Thyroid gland (tissue), 4 donors: ENCODE data around the gene GJC2.

Experiments
- POLR2A ChIP-seq, 2 donors: fragments of 450-650 bp; IDR thresholded peaks; one replicate each; pipeline ENCODE4 v1.6.1; 2017; ENCODE audit warnings: antibody characterized with exemption in 2 of 2, mild to moderate bottlenecking in 2 of 2, moderate library complexity in 1 of 2
- TF ChIP-seq, protein P1 (sequence below), 6 experiments: fragments of 200-600 bp in 3 of 6; fragments of 450-650 bp in 3 of 6; sonication (generic) in 3 of 6; IDR thresholded peaks; one replicate each; pipeline ENCODE4 v1.5.1; 2016 to 2019; ENCODE audit warnings: antibody characterized with exemption in 6 of 6, mild to moderate bottlenecking in 2 of 6, inconsistent platforms in 1 of 6, moderate library complexity in 1 of 6

DNA sequence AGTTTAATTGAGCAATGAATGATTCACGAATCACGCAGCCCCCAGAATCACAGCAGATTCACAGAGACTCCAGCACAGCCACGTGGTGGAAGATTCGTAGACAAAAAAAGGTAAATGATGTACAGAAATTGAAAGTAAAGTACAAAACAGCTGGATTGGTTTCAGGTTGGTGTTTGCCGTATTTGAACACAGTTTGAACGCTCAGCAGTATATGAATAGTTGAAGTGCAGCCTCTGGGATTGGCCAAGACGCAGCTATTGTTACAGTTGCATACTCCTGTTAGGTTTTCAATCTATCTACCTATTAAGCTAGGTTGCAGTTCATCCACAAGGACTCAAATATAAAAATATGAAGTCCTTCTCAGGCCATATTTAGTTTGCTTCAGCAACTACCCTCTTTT is 37.6 kb upstream of the GJC2 start:
- TF ChIP-seq, protein P1, sequence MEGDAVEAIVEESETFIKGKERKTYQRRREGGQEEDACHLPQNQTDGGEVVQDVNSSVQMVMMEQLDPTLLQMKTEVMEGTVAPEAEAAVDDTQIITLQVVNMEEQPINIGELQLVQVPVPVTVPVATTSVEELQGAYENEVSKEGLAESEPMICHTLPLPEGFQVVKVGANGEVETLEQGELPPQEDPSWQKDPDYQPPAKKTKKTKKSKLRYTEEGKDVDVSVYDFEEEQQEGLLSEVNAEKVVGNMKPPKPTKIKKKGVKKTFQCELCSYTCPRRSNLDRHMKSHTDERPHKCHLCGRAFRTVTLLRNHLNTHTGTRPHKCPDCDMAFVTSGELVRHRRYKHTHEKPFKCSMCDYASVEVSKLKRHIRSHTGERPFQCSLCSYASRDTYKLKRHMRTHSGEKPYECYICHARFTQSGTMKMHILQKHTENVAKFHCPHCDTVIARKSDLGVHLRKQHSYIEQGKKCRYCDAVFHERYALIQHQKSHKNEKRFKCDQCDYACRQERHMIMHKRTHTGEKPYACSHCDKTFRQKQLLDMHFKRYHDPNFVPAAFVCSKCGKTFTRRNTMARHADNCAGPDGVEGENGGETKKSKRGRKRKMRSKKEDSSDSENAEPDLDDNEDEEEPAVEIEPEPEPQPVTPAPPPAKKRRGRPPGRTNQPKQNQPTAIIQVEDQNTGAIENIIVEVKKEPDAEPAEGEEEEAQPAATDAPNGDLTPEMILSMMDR (IDR thresholded peaks at IDR 0.05), result no peak
- no peak for TF ChIP-seq POLR2A (IDR thresholded peaks at IDR 0.05)
